GM23338 (cell line): ENCODE data around the gene RASL10B. TPM values are rescaled to one million over a fixed set of nuclear protein-coding genes. Genes with fewer than 3 reads are reported as not detected.

ENCODE experiments used
- ATAC-seq: fragments of 200-7000 bp; cut with Tn5 transposase; 3 replicates; pipeline ENCODE4 v1.9.1; 2020
- DNase-seq: peaks from one replicate; pipeline ENCODE4 v3.0.0-alpha.2; 2015; ENCODE audit warnings: low spot score
- H2AFZ ChIP-seq: fragments of 200-600 bp; sonication (generic); 2 replicates; pipeline ENCODE4 v1.8.0; 2016; ENCODE audit warnings: antibody characterized with exemption, mild to moderate bottlenecking, moderate library complexity
- H3F3A ChIP-seq: fragments of 200-600 bp; sonication (generic); replicated peaks from 2 replicates; pipeline ENCODE4 v1.8.0; 2017; ENCODE audit warnings: antibody characterized with exemption, mixed run types, low read depth
- H3K27ac ChIP-seq: fragments of 200-600 bp; sonication (generic); 2 replicates; pipeline ENCODE4 v1.6.1; 2016; ENCODE audit warnings: low read depth
- H3K27me3 ChIP-seq: fragments of 200-600 bp; sonication (generic); 2 replicates; pipeline ENCODE4 v1.8.0; 2016; ENCODE audit warnings: mild to moderate bottlenecking, mixed run types, moderate library complexity; ENCODE audit not compliant: insufficient read depth
- H3K36me3 ChIP-seq: fragments of 200-600 bp; sonication (generic); 2 replicates; pipeline ENCODE4 v1.8.0; 2016; ENCODE audit warnings: mild to moderate bottlenecking; ENCODE audit not compliant: insufficient read depth
- H3K4me1 ChIP-seq: fragments of 200-600 bp; sonication (generic); 2 replicates; pipeline ENCODE4 v1.8.0; 2016; ENCODE audit warnings: mild to moderate bottlenecking, moderate library complexity; ENCODE audit not compliant: insufficient read depth
- H3K4me2 ChIP-seq: fragments of 200-600 bp; sonication (generic); 2 replicates; pipeline ENCODE4 v1.7.1; 2017; ENCODE audit warnings: mixed run types
- H3K4me3 ChIP-seq: fragments of 200-600 bp; sonication (generic); 2 replicates; pipeline ENCODE4 v1.6.1; 2016; ENCODE audit warnings: mixed run types
- H3K79me2 ChIP-seq: fragments of 200-600 bp; sonication (generic); replicated peaks from 2 replicates; pipeline ENCODE4 v1.8.0; 2017; ENCODE audit warnings: mild to moderate bottlenecking; ENCODE audit not compliant: insufficient read depth
- H3K9me2 ChIP-seq: fragments of 200-600 bp; sonication (generic); 2 replicates; pipeline ENCODE4 v1.8.0; 2017; ENCODE audit not compliant: insufficient read depth
- H4K20me1 ChIP-seq: fragments of 200-600 bp; sonication (generic); replicated peaks from 2 replicates; pipeline ENCODE4 v1.8.0; 2017; ENCODE audit warnings: mild to moderate bottlenecking; ENCODE audit not compliant: insufficient read depth
- H3K27ac Mint-ChIP-seq: 2 replicates; pipeline ENCODE4 v1.8.0; 2020; ENCODE audit warnings: inconsistent platforms, mild to moderate bottlenecking, moderate library complexity, mixed read lengths
- H3K27me3 Mint-ChIP-seq: 3 replicates; pipeline ENCODE4 v1.8.0; 2022; ENCODE audit warnings: low read depth, mild to moderate bottlenecking, moderate library complexity, mixed read lengths, inconsistent platforms; ENCODE audit not compliant: insufficient read depth, poor library complexity
- H3K36me3 Mint-ChIP-seq: 3 replicates; pipeline ENCODE4 v1.8.0; 2021; ENCODE audit warnings: low read depth, mild to moderate bottlenecking, inconsistent platforms, moderate library complexity, mixed read lengths
- H3K4me1 Mint-ChIP-seq: 3 replicates; pipeline ENCODE4 v1.8.0; 2020; ENCODE audit warnings: mild to moderate bottlenecking, inconsistent platforms, mixed read lengths
- H3K4me3 Mint-ChIP-seq: 3 replicates; pipeline ENCODE4 v1.8.0; 2021; ENCODE audit warnings: moderate library complexity, mild to moderate bottlenecking, inconsistent platforms, mixed read lengths
- H3K9me3 Mint-ChIP-seq: 3 replicates; pipeline ENCODE4 v1.8.0; 2020; ENCODE audit warnings: moderate library complexity, mild to moderate bottlenecking, inconsistent platforms, mixed read lengths
- NANOG ChIP-seq: IDR thresholded peaks from 2 replicates; pipeline ENCODE4 v1.6.1; 2016; ENCODE audit warnings: antibody characterized with exemption, borderline replicate concordance
- ZNF331 ChIP-seq: fragments of 250-450 bp; sonication (Bioruptor Pico); IDR thresholded peaks from 2 replicates; pipeline ENCODE4 v1.5.0; 2020; ENCODE audit warnings: low read depth, mild to moderate bottlenecking, moderate library complexity
- polyA plus RNA-seq: library from polyadenylated mRNA; unstranded; fragments of >200 nt; fragmentation: Nextera tagmentation; extraction: Ambion mirVana; gene quantifications from 2 replicates; pipeline ENCODE4 v1.2.1, GENCODE V29; 2016
- total RNA-seq: library from RNA; depleted of rRNA; stranded (reverse); fragments of >200 nt; shearing (Covaris generic); gene quantifications from 2 replicates; pipeline ENCODE4 v1.2.3, GENCODE V29; 2014
- TF ChIP-seq, protein P1 (sequence below): fragments of 250-450 bp; sonication (Bioruptor Pico); IDR thresholded peaks from 2 replicates; pipeline ENCODE4 v1.5.0; 2020; ENCODE audit warnings: mild to moderate bottlenecking, moderate library complexity
- TF ChIP-seq, protein P2 (sequence below): IDR thresholded peaks from one replicate; pipeline ENCODE4 v1.6.1; 2018; ENCODE audit warnings: antibody characterized with exemption; ENCODE audit not compliant: unreplicated experiment

The RASL10B gene
- total and polyA plus RNA-seq, 2 experiments from 2014 or later: 7.1 to 26.2 TPM

- H3K9me2 ChIP-seq: peaks cover 6% of the 10 kb centered on the region; the same call in 1 of the 2 replicates
- H3K36me3 ChIP-seq: no peaks in the 10 kb centered on the region
- H3K27me3 ChIP-seq: peaks cover 57% of the 10 kb centered on the region
- Mint-ChIP-seq H3K9me3 (peaks cover 12% of the 10 kb centered on the region; the same call in 2 of the 3 replicates), H3K27ac (no peak overlapping the region), H3K36me3 (0 out of 3 replicates have a peak, but pooled peaks cover 8% of the 10 kb centered on the region), H3K4me3 (no peak overlapping the region), H3K4me1 (peaks cover 11% of the 10 kb centered on the region), H3K27me3 (peaks cover 30% of the 10 kb centered on the region)
- no peaks in the 10 kb centered on the region for H3K79me2 ChIP-seq
- H3K27ac ChIP-seq: no peak overlapping the region
- no peak overlapping the region for H3K4me3 ChIP-seq
- peaks cover 4% of the 10 kb centered on the region; the same call in 1 of the 2 replicates for H3K4me1 ChIP-seq
- no peaks in the 10 kb centered on the region; the same call in 1 of the 2 replicates for H4K20me1 ChIP-seq
- no peak for TF ChIP-seq NANOG
- no peak for TF ChIP-seq ZNF331 (CRISPR knock-in tag)
- TF ChIP-seq, protein P1, sequence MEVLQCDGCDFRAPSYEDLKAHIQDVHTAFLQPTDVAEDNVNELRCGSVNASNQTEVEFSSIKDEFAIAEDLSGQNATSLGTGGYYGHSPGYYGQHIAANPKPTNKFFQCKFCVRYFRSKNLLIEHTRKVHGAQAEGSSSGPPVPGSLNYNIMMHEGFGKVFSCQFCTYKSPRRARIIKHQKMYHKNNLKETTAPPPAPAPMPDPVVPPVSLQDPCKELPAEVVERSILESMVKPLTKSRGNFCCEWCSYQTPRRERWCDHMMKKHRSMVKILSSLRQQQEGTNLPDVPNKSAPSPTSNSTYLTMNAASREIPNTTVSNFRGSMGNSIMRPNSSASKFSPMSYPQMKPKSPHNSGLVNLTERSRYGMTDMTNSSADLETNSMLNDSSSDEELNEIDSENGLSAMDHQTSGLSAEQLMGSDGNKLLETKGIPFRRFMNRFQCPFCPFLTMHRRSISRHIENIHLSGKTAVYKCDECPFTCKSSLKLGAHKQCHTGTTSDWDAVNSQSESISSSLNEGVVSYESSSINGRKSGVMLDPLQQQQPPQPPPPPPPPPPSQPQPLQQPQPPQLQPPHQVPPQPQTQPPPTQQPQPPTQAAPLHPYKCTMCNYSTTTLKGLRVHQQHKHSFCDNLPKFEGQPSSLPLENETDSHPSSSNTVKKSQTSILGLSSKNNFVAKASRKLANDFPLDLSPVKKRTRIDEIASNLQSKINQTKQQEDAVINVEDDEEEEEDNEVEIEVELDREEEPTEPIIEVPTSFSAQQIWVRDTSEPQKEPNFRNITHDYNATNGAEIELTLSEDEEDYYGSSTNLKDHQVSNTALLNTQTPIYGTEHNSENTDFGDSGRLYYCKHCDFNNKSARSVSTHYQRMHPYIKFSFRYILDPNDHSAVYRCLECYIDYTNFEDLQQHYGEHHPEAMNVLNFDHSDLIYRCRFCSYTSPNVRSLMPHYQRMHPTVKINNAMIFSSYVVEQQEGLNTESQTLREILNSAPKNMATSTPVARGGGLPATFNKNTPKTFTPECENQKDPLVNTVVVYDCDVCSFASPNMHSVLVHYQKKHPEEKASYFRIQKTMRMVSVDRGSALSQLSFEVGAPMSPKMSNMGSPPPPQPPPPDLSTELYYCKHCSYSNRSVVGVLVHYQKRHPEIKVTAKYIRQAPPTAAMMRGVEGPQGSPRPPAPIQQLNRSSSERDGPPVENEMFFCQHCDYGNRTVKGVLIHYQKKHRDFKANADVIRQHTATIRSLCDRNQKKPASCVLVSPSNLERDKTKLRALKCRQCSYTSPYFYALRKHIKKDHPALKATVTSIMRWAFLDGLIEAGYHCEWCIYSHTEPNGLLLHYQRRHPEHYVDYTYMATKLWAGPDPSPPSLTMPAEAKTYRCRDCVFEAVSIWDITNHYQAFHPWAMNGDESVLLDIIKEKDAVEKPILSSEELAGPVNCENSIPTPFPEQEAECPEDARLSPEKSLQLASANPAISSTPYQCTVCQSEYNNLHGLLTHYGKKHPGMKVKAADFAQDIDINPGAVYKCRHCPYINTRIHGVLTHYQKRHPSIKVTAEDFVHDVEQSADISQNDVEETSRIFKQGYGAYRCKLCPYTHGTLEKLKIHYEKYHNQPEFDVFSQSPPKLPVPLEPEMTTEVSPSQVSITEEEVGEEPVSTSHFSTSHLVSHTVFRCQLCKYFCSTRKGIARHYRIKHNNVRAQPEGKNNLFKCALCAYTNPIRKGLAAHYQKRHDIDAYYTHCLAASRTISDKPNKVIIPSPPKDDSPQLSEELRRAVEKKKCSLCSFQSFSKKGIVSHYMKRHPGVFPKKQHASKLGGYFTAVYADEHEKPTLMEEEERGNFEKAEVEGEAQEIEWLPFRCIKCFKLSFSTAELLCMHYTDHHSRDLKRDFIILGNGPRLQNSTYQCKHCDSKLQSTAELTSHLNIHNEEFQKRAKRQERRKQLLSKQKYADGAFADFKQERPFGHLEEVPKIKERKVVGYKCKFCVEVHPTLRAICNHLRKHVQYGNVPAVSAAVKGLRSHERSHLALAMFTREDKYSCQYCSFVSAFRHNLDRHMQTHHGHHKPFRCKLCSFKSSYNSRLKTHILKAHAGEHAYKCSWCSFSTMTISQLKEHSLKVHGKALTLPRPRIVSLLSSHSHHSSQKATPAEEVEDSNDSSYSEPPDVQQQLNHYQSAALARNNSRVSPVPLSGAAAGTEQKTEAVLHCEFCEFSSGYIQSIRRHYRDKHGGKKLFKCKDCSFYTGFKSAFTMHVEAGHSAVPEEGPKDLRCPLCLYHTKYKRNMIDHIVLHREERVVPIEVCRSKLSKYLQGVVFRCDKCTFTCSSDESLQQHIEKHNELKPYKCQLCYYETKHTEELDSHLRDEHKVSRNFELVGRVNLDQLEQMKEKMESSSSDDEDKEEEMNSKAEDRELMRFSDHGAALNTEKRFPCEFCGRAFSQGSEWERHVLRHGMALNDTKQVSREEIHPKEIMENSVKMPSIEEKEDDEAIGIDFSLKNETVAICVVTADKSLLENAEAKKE (CRISPR knock-in tag): no peak
- TF ChIP-seq, protein P2, sequence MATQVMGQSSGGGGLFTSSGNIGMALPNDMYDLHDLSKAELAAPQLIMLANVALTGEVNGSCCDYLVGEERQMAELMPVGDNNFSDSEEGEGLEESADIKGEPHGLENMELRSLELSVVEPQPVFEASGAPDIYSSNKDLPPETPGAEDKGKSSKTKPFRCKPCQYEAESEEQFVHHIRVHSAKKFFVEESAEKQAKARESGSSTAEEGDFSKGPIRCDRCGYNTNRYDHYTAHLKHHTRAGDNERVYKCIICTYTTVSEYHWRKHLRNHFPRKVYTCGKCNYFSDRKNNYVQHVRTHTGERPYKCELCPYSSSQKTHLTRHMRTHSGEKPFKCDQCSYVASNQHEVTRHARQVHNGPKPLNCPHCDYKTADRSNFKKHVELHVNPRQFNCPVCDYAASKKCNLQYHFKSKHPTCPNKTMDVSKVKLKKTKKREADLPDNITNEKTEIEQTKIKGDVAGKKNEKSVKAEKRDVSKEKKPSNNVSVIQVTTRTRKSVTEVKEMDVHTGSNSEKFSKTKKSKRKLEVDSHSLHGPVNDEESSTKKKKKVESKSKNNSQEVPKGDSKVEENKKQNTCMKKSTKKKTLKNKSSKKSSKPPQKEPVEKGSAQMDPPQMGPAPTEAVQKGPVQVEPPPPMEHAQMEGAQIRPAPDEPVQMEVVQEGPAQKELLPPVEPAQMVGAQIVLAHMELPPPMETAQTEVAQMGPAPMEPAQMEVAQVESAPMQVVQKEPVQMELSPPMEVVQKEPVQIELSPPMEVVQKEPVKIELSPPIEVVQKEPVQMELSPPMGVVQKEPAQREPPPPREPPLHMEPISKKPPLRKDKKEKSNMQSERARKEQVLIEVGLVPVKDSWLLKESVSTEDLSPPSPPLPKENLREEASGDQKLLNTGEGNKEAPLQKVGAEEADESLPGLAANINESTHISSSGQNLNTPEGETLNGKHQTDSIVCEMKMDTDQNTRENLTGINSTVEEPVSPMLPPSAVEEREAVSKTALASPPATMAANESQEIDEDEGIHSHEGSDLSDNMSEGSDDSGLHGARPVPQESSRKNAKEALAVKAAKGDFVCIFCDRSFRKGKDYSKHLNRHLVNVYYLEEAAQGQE: no peak
- H2AFZ ChIP-seq: no peak overlapping the region
- no peak for ATAC-seq
- peaks cover 8% of the 10 kb centered on the region; the same call in 1 of the 2 replicates for H3F3A ChIP-seq
- no peak overlapping the region for H3K4me2 ChIP-seq
- DNase-seq: no peak
Measured at GRCh38 chr17:35740216-35740615, 8.8 kb downstream of the RASL10B start.
